Testis (tissue), 2 donors: ENCODE measurements around the gene REC114.

Experiments used
- CTCF ChIP-seq, 3 experiments: fragments of 450-650 bp in 2 of 3; fragments of 200-600 bp in 1 of 3; sonication (generic) in 1 of 3; IDR thresholded peaks; one replicate each; pipeline ENCODE4 v1.5.1; 2016 to 2019; ENCODE audit warnings: antibody characterized with exemption in 3 of 3, mild to moderate bottlenecking in 2 of 3, moderate library complexity in 1 of 3
- POLR2A ChIP-seq: fragments of 450-650 bp; IDR thresholded peaks from one replicate; pipeline ENCODE4 v1.6.1; 2017; ENCODE audit warnings: antibody characterized with exemption, mild to moderate bottlenecking, moderate library complexity

GRCh38 chr15:73515527-73515926 lies 72.6 kb downstream of the REC114 start:
- TF ChIP-seq CTCF (IDR thresholded peaks at IDR 0.05) (no peak), POLR2A (no peak)
